Measurements from ENCODE around the gene PMVK.

DNA sequence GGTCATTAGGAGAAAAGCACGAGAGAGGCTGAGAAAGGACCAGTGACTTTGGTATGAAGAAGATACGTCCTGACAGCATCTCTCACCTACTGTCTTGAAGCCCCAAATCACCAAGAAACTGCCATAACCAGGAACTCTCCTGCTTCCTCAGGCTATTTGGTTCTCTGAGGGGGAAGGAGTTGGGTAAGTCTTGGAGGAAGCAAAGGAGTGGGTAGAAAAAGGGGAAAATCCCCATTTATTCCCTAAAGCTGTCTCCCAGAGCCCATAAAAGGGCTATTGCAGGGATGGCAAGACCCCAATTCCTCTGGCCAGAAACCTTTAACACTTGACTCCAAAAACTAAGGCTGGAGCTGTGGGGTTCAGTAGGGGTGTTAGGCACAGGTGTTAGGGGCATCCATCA is 21.5 kb upstream of the PMVK start:
- TF ChIP-seq TAF1 (IDR thresholded peaks at IDR 0.05; ENCODE audit: low read depth) (no peak), POLR2AphosphoS5 (IDR thresholded peaks at IDR 0.05) (no peak), EZH2 (IDR thresholded peaks at IDR 0.05; ENCODE audit: borderline replicate concordance, insufficient read depth, low read length, poor library complexity, severe bottlenecking) (no peak), MXI1 (conservative IDR thresholded peaks at IDR 0.05; ENCODE audit: poor library complexity, severe bottlenecking) (no peak), EP300 (conservative IDR thresholded peaks at IDR 0.05; ENCODE audit: poor library complexity, severe bottlenecking) (no peak), RAD21 (conservative IDR thresholded peaks at IDR 0.05) (no peak), SMC3 (conservative IDR thresholded peaks at IDR 0.05; ENCODE audit: poor library complexity) (no peak)
- TF ChIP-seq, protein P1, sequence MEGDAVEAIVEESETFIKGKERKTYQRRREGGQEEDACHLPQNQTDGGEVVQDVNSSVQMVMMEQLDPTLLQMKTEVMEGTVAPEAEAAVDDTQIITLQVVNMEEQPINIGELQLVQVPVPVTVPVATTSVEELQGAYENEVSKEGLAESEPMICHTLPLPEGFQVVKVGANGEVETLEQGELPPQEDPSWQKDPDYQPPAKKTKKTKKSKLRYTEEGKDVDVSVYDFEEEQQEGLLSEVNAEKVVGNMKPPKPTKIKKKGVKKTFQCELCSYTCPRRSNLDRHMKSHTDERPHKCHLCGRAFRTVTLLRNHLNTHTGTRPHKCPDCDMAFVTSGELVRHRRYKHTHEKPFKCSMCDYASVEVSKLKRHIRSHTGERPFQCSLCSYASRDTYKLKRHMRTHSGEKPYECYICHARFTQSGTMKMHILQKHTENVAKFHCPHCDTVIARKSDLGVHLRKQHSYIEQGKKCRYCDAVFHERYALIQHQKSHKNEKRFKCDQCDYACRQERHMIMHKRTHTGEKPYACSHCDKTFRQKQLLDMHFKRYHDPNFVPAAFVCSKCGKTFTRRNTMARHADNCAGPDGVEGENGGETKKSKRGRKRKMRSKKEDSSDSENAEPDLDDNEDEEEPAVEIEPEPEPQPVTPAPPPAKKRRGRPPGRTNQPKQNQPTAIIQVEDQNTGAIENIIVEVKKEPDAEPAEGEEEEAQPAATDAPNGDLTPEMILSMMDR (IDR thresholded peaks at IDR 0.05; ENCODE audit: poor library complexity, severe bottlenecking) = no peak
